ENCODE results near the gene FGFBP2.
"Not testable (repeated sequence)": the region's sequence is repeated elsewhere in the genome, so short reads cannot be mapped to it uniquely, and the experiment has no call there.

The FGFBP2 gene

GRCh38 chr4:15930314-15930713 is 32.7 kb downstream of the FGFBP2 start:
- no peak overlapping the region for H3K9ac ChIP-seq (ENCODE audit: low read depth, low read length)
- no peaks in the 10 kb centered on the region for H3K9me3 ChIP-seq (ENCODE audit: control insufficient read depth, insufficient read depth, low read length)
- H3K36me3 ChIP-seq (ENCODE audit: insufficient read depth, low read length): no peaks in the 10 kb centered on the region; the same call in 1 of the 2 replicates
- no peaks in the 10 kb centered on the region for H3K4me1 ChIP-seq (ENCODE audit: insufficient read depth, low read length)

- no peaks in the 10 kb centered on the region for H3K4me1 ChIP-seq (ENCODE audit: insufficient read depth, low read length)
- H3K9me3 ChIP-seq (ENCODE audit: control insufficient read depth, insufficient read depth, low read length): no peaks in the 10 kb centered on the region
- no peak overlapping the region for H3K9ac ChIP-seq (ENCODE audit: low read depth, low read length)
- H3K36me3 ChIP-seq (ENCODE audit: insufficient read depth, low read length): no peaks in the 10 kb centered on the region; the same call in 1 of the 2 replicates
Observed at GRCh38 chr4:15929540-15929939, 33.4 kb downstream of the FGFBP2 start.

GRCh38 chr4:15928883-15929282 is 34.1 kb downstream of the FGFBP2 start:
- H3K4me1 ChIP-seq (ENCODE audit: insufficient read depth, low read length): no peaks in the 10 kb centered on the region
- H3K36me3 ChIP-seq (ENCODE audit: insufficient read depth, low read length): no peaks in the 10 kb centered on the region; the same call in 1 of the 2 replicates
- no peaks in the 10 kb centered on the region for H3K9me3 ChIP-seq (ENCODE audit: control insufficient read depth, insufficient read depth, low read length)
- H3K9ac ChIP-seq (ENCODE audit: low read depth, low read length): no peak overlapping the region

DNA sequence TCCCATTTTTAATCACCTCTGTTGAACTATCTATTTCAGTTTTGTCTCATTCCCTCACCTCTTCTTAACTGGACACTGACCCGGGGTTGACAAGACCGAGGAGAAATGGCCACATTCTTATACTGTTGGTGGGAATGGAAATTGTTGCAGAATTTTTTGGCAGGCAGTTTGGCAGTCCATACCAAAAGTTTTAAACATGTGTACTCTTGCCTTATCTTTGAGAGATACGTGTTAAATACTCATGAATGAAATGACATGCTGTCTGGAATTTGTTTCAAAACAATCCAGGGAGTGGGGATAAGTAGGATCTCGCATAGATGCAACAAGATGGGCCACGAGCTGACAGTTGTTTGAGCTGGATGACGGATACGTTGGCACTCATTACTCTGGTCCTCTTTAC is 36.5 kb downstream of the FGFBP2 start:
- Histone ChIP-seq H3K36me3 (ENCODE audit: insufficient read depth, low read length) (no peaks in the 10 kb centered on the region), H3K9ac (ENCODE audit: low read depth, low read length) (no peak overlapping the region), H3K9me3 (ENCODE audit: control insufficient read depth, insufficient read depth, low read length) (no peaks in the 10 kb centered on the region), H3K4me1 (ENCODE audit: insufficient read depth, low read length) (no peaks in the 10 kb centered on the region)

DNA sequence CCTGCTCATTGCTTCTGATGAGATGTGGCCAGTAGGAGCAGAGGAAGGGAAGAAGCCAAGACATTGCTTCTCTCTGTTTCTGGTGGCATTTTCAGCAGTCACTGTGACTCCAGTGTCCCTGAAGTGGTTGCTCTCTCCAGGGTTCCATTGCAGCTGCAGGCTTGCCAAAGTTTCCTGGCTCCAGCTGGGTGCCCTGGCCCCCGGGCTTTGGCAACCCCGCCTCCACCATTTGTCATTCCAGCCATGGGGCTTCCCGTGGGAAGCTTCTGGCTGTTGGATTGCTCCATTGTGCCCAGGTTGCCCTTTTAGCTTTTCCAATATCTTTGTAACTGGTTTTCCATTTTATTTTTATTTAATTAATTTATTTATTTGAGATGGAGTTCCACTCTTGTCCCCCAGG is 37.1 kb downstream of the FGFBP2 start:
- Histone ChIP-seq H3K36me3 (ENCODE audit: insufficient read depth, low read length) (no peaks in the 10 kb centered on the region), H3K9ac (ENCODE audit: low read depth, low read length) (no peak overlapping the region), H3K4me1 (ENCODE audit: insufficient read depth, low read length) (no peaks in the 10 kb centered on the region), H3K9me3 (ENCODE audit: control insufficient read depth, insufficient read depth, low read length) (no peaks in the 10 kb centered on the region)

DNA sequence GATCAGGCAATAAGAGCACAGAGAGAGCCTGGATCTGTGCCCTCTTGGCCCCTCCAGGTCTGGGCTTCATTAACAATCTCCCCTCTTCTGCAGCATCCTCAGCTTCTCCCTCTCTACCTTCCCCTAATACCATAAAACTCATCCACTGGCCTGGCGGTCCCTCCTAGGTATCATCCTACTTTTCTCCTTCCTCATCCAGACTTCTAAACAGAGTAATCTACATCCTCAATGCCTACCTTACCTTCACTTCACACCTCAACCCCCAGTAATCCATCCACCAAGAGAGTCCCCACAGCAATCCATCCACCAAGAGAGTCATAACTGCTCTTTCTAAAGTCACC is 41.4 kb downstream of the FGFBP2 start:
- Histone ChIP-seq H3K4me1 (ENCODE audit: insufficient read depth, low read length) (no peaks in the 10 kb centered on the region), H3K36me3 (ENCODE audit: insufficient read depth, low read length) (no peaks in the 10 kb centered on the region), H3K9ac (ENCODE audit: low read depth, low read length) (no peak overlapping the region), H3K9me3 (ENCODE audit: control insufficient read depth, insufficient read depth, low read length) (no peaks in the 10 kb centered on the region)

GRCh38 chr4:15920723-15921591 is 42.0 kb downstream of the FGFBP2 start:
- Histone ChIP-seq H3K9ac (ENCODE audit: low read depth, low read length) (no peak overlapping the region), H3K36me3 (ENCODE audit: insufficient read depth, low read length) (no peaks in the 10 kb centered on the region), H3K4me1 (ENCODE audit: insufficient read depth, low read length) (no peaks in the 10 kb centered on the region), H3K9me3 (ENCODE audit: control insufficient read depth, insufficient read depth, low read length) (no peaks in the 10 kb centered on the region)

DNA sequence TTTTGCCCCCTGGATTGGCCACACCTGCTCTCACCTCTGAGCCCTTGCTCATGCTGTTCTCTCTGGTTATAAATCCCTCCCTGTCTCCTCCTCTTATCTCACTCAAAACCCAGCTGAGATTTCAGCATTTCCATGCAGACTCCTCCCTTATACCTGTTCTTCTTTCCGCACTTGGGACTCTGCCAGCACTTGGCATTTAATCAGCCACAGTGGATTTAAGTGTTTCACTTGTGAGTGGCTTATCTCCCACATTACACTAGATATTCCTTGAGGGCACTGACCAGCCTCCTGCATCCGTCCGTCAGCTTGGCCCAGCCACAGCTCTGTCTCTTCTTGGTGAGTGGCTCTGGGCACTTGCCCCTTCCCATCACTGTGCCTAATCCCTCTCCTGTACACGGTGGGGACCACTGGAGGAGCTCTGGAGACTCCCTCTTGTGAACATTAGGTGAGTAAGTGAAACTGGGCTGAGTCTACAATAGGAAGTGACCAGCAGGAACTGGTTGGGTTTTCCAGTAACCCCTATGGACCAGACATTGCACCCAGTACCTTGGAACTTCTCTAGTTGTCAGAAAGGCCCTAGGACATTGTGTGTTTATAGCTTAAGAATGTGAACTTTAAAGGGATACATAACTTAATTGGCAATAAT is 44.4 kb downstream of the FGFBP2 start:
- Histone ChIP-seq H3K9ac (ENCODE audit: low read depth, low read length) (no peak overlapping the region), H3K36me3 (ENCODE audit: insufficient read depth, low read length) (no peaks in the 10 kb centered on the region), H3K9me3 (ENCODE audit: control insufficient read depth, insufficient read depth, low read length) (no peaks in the 10 kb centered on the region; the same call in 1 of the 2 replicates), H3K4me1 (ENCODE audit: insufficient read depth, low read length) (no peaks in the 10 kb centered on the region; the same call in 1 of the 2 replicates)

DNA sequence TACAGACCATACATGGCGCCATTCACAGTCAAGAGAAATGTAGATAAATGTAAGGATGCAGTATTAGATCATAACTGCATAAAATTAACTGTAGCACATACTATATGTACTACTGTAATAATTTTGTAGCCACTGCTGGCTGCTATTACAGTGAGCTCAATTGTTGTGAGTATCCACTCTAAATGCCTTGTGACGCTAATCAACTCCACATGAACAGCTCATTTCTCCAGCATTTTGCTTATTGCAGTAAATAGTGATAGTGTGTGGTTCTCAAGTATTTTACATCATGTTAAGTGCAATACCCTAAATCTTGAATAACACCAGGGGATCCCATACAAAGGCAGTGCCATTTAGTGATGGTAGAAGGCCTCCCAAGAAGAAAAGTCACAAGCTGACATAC is 45.7 kb downstream of the FGFBP2 start:
- H3K9ac ChIP-seq (ENCODE audit: low read depth, low read length): no peak overlapping the region
- H3K4me1 ChIP-seq (ENCODE audit: insufficient read depth, low read length): peaks cover 5% of the 10 kb centered on the region; the same call in 1 of the 2 replicates
- H3K9me3 ChIP-seq (ENCODE audit: control insufficient read depth, insufficient read depth, low read length): no peaks in the 10 kb centered on the region; the same call in 1 of the 2 replicates
- H3K36me3 ChIP-seq (ENCODE audit: insufficient read depth, low read length): no peaks in the 10 kb centered on the region

DNA sequence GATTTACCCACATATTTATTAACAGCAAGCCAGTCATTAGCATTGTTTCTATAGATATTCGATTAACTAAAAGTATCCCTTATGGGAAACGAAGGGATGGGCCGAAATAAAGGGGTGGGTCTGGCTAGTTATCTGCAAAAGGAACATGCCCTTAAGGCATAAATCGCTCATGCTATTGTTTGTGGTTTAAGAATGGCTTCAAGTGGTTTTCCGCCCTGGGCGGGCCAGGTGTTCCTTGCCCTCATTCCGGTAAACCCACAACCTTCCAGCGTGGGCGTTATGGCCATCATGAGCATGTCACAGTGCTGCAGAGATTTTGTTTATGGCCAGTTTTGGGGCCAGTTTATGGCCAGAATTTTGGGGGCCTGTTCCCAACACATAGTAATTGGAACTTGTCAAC is 46.6 kb downstream of the FGFBP2 start:
- H3K4me1 ChIP-seq (ENCODE audit: insufficient read depth, low read length); H3K9me3 ChIP-seq (ENCODE audit: control insufficient read depth, insufficient read depth, low read length); H3K36me3 ChIP-seq (ENCODE audit: insufficient read depth, low read length); H3K9ac ChIP-seq (ENCODE audit: low read depth, low read length): not testable (repeated sequence)

GRCh38 chr4:15914736-15915135 is 48.2 kb downstream of the FGFBP2 start:
- Histone ChIP-seq H3K4me1 (ENCODE audit: insufficient read depth, low read length) (peaks cover 5% of the 10 kb centered on the region; the same call in 1 of the 2 replicates), H3K36me3 (ENCODE audit: insufficient read depth, low read length) (no peaks in the 10 kb centered on the region), H3K9me3 (ENCODE audit: control insufficient read depth, insufficient read depth, low read length) (no peaks in the 10 kb centered on the region; the same call in 1 of the 2 replicates), H3K9ac (ENCODE audit: low read depth, low read length) (no peak overlapping the region)

DNA sequence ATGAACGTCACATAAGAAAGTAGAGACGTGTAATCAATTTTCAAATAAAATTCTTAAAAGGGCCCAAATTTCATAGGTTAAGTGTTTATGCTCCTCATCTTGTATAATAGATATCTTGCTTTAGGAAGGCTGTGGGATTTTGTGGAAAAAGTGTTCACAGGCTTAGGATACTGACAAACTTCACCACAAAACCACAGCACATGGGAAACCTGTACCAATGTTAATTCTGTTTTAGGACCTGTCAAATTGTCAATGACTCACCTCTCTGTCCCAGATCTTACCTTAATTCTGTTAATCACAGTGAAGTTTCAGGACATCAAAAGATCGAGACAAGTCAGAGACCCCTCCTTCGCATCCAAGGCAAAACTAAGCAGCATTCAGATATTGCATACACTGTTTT is 48.7 kb downstream of the FGFBP2 start:
- Histone ChIP-seq H3K4me1 (ENCODE audit: insufficient read depth, low read length) (peaks cover 5% of the 10 kb centered on the region; the same call in 1 of the 2 replicates), H3K9me3 (ENCODE audit: control insufficient read depth, insufficient read depth, low read length) (no peaks in the 10 kb centered on the region; the same call in 1 of the 2 replicates), H3K36me3 (ENCODE audit: insufficient read depth, low read length) (no peaks in the 10 kb centered on the region), H3K9ac (ENCODE audit: low read depth, low read length) (no peak overlapping the region)

GRCh38 chr4:15913631-15913970 is 49.4 kb downstream of the FGFBP2 start:
- Histone ChIP-seq H3K9me3 (ENCODE audit: control insufficient read depth, insufficient read depth, low read length) (no peaks in the 10 kb centered on the region; the same call in 1 of the 2 replicates), H3K4me1 (ENCODE audit: insufficient read depth, low read length) (peaks cover 5% of the 10 kb centered on the region; the same call in 1 of the 2 replicates), H3K9ac (ENCODE audit: low read depth, low read length) (no peak overlapping the region), H3K36me3 (ENCODE audit: insufficient read depth, low read length) (no peaks in the 10 kb centered on the region)

- no peaks in the 10 kb centered on the region for H3K36me3 ChIP-seq (ENCODE audit: insufficient read depth, low read length)
- no peak overlapping the region for H3K9ac ChIP-seq (ENCODE audit: low read depth, low read length)
- H3K9me3 ChIP-seq (ENCODE audit: control insufficient read depth, insufficient read depth, low read length): no peaks in the 10 kb centered on the region; the same call in 1 of the 2 replicates
- peaks cover 5% of the 10 kb centered on the region; the same call in 1 of the 2 replicates for H3K4me1 ChIP-seq (ENCODE audit: insufficient read depth, low read length)
Observed at GRCh38 chr4:15912961-15913630, 49.9 kb downstream of the FGFBP2 start.

Measured in ES-I3 (cell line).